ENCODE data around the gene ABCA5. TPM values are rescaled to one million over a fixed set of nuclear protein-coding genes. Genes with fewer than 3 reads are reported as not detected.

Gene ABCA5
- polyA plus RNA-seq, 1 experiment = 6.5 TPM

DNA sequence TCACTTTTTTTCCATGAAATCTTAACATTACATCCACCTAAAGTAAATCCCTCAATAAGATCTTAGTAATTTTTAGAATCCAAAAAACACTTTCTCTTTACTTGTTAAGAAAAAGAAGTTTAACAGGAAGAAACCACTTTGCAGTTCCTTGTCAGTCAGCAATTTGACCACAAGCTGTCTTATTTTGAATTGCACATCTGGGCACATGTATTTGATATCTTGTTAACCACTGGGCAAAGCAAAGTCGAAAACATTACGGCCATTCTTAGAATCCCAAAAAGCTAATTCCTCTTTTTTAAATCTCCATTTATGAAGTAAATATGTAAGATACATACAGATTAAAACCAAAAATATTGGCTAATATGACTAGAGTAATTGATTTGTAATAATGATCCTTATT lies 99.4 kb downstream of the ABCA5 start:
- ChIA-PET POLR2A (no interaction called here), CTCF (no interaction called here)
- no peaks in the 10 kb centered on the region for H3K36me3 ChIP-seq (ENCODE audit: control insufficient read depth, insufficient read depth, low read length)
- no peak overlapping the region for H3K4me3 ChIP-seq (ENCODE audit: low read depth, low read length)
- TF ChIP-seq, protein P1, sequence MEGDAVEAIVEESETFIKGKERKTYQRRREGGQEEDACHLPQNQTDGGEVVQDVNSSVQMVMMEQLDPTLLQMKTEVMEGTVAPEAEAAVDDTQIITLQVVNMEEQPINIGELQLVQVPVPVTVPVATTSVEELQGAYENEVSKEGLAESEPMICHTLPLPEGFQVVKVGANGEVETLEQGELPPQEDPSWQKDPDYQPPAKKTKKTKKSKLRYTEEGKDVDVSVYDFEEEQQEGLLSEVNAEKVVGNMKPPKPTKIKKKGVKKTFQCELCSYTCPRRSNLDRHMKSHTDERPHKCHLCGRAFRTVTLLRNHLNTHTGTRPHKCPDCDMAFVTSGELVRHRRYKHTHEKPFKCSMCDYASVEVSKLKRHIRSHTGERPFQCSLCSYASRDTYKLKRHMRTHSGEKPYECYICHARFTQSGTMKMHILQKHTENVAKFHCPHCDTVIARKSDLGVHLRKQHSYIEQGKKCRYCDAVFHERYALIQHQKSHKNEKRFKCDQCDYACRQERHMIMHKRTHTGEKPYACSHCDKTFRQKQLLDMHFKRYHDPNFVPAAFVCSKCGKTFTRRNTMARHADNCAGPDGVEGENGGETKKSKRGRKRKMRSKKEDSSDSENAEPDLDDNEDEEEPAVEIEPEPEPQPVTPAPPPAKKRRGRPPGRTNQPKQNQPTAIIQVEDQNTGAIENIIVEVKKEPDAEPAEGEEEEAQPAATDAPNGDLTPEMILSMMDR (IDR thresholded peaks at IDR 0.05; ENCODE audit: insufficient read depth, low read depth, low read length) = no peak
- no peaks in the 10 kb centered on the region for H3K27me3 ChIP-seq (ENCODE audit: control insufficient read depth, insufficient read depth, low read length)
- DNase-seq (ENCODE audit: low read depth) = no peak

GRCh38 chr17:69223809-69224208 lies 103.1 kb downstream of the ABCA5 start:
- H3K36me3 ChIP-seq (ENCODE audit: control insufficient read depth, insufficient read depth, low read length) = no peaks in the 10 kb centered on the region; the same call in 1 of the 2 replicates
- no peak for DNase-seq (ENCODE audit: low read depth)
- ChIA-PET CTCF (interaction anchor here (1.3 kb wide), 1 partner anchor 11 kb away, joined by 3 read pairs; no protein-coding TSS in a partner anchor), POLR2A (no interaction called here)
- no peaks in the 10 kb centered on the region for H3K27me3 ChIP-seq (ENCODE audit: control insufficient read depth, insufficient read depth, low read length)
- H3K4me3 ChIP-seq (ENCODE audit: low read depth, low read length) = no peak overlapping the region
- TF ChIP-seq, protein P1 (IDR thresholded peaks at IDR 0.05; ENCODE audit: insufficient read depth, low read depth, low read length) = no peak

DNA sequence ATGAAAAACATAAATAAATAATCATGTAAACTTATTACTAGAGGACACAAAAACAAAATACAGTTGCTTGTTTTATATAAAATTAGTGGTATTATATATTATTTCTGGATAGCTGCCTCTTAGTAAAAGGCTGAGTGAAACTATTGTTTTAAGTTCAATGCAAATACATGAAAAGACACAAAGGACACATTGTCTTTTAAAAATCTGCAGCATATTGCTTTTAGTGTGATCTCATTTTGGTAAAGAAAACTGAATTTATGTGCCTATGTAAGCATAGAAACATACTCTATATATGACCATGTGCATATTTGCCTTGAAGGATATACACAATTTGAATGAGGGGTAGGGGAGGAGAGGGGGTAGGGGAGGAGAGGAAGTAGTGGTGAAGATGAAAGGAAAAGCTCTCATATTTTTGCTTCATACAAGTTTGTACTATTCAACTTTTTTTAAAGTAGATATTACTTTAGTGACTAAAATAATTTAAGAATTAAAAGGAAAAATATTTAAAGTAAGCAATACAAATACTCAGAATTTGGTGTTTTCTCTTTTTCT lies 104.2 kb downstream of the ABCA5 start:
- Histone ChIP-seq H3K36me3 (ENCODE audit: control insufficient read depth, insufficient read depth, low read length) (no peaks in the 10 kb centered on the region; the same call in 1 of the 2 replicates), H3K4me3 (ENCODE audit: low read depth, low read length) (no peak overlapping the region), H3K27me3 (ENCODE audit: control insufficient read depth, insufficient read depth, low read length) (no peaks in the 10 kb centered on the region)
- no peak for DNase-seq (ENCODE audit: low read depth)
- TF ChIP-seq, protein P1 (IDR thresholded peaks at IDR 0.05; ENCODE audit: insufficient read depth, low read depth, low read length) = no peak
- ChIA-PET CTCF (no interaction called here), POLR2A (no interaction called here)

GRCh38 chr17:69220098-69220497 lies 106.8 kb downstream of the ABCA5 start:
- Histone ChIP-seq H3K27me3 (ENCODE audit: control insufficient read depth, insufficient read depth, low read length) (no peaks in the 10 kb centered on the region), H3K4me3 (ENCODE audit: low read depth, low read length) (no peak overlapping the region), H3K36me3 (ENCODE audit: control insufficient read depth, insufficient read depth, low read length) (no peaks in the 10 kb centered on the region; the same call in 1 of the 2 replicates)
- ChIA-PET POLR2A (no interaction called here), CTCF (no interaction called here)
- no peak for DNase-seq (ENCODE audit: low read depth)
- TF ChIP-seq, protein P1 (IDR thresholded peaks at IDR 0.05; ENCODE audit: insufficient read depth, low read depth, low read length) = no peak

DNA sequence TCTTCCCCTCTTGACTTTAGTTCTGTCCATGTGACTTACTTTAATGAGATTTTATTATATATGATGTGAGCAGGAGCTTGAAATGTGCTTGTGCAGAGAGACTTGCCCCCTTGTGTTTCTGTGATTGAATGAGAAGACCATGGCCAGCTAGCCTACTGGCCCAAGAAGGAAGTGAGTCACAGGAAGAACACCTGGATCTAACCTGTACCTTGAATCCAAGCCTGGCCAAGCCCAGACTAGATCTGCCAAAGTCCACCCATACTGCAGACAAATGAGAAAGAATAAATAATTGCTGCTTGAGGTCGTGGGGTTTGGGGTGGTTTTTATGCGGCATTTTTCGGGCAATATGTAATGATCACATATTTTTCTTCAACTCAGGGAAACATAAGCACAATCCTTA lies 107.9 kb downstream of the ABCA5 start:
- POLR2A ChIA-PET = no interaction called here
- TF ChIP-seq, protein P1 (IDR thresholded peaks at IDR 0.05; ENCODE audit: insufficient read depth, low read depth, low read length) = no peak
- CTCF ChIA-PET = interaction anchor here (1.0 kb wide), 1 partner anchor 10 kb away, joined by 3 read pairs; no protein-coding TSS in a partner anchor
- DNase-seq (ENCODE audit: low read depth) = no peak
- no peaks in the 10 kb centered on the region for H3K27me3 ChIP-seq (ENCODE audit: control insufficient read depth, insufficient read depth, low read length)
- no peaks in the 10 kb centered on the region; the same call in 1 of the 2 replicates for H3K36me3 ChIP-seq (ENCODE audit: control insufficient read depth, insufficient read depth, low read length)
- H3K4me3 ChIP-seq (ENCODE audit: low read depth, low read length) = no peak overlapping the region

All from BJ (cell line).